EL (cell line): Measurements from ENCODE around the gene ZBP1.

Experiments
- DNase-seq: peaks from one replicate; pipeline ENCODE4 v3.0.0-alpha.2; 2016

Gene ZBP1

DNA sequence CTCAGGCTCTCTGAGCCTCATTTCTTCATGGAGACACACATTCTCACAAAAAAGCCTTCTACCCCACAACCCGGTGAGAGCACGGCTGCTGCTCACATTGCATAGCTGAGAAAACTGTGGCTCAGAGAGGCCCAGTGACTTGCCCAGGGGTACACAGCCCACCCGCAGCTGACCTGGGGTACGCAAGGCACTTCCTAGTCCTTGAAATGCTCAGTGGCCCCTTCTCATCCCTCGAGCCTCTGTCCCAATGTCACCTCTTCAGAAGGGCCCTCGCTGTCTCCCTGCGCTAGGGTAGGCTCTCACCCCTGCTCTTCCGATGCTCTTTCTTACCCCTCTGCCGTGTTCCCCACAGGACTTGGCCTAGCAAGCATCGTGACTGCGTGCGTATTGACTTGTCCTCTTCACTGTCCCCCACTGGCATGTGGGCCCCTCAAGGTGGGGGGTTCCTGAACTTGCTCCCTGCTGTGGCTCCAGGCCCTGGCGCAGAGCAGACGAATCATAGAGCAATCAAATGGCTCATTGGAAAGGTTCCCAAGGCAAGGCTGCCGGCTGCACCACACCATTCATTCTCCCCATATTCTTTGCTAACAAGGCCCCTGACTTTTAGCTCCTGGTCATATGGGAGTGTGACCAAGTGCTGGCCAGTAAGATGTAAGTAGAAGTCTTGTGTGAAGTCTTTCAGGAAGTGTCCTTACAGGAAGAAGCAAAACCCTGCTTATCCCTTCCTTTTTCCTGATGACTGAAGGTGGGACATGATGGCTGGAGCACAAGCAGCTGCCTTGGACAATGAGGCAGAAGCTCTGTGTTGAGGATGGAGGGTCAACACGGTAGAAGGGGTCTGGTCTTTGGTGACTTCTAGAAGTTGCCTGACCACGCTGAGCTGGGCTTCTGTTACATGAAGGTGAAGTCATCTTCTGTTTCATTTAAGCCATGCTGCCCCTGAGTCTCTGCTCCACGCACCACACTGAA lies 36.7 kb downstream of the ZBP1 start:
- no peak for DNase-seq

DNA sequence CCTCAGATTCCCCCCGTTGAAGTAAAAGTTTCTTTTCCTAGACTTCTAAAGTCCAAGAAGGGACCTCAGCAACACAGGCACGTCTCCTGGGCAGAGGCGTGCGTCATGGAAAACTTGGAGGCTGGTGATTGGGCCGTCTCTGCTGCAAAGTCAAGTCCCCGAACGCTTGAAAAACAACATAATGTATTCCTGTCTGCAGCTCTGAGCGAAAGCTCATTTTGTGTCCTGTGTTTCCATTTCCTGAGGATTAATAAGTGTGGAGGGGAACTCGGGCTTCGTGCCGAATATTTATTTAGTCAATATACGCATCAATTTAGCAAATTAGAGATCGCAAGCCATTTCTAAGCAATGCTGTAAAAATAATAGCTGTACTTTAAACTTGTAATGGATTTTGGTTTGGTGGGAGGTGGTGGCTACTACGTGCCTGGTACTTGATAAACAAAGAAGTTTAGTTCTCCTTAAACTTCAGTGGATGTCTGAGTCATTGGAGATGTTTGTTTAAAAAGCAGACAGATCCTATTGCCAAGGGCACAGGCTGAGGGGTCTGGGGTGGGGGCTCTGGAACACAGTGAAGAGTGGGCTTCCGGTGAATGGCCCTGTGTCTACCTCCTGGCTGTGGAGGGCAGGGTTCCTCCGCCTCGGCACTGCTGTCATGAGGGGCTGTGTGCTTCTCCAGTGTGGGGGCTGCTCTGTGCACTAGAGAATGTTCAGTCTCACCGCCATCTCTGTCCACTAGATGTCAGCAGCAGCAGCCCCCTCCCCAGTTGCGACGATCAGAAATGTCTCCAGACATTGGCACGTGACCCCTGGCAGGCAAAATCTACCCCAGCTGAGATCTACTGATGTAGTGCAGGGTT lies 37.6 kb downstream of the ZBP1 start:
- DNase-seq: no peak

- DNase-seq: no peak
These were observed 38.2 kb downstream of the ZBP1 start for GRCh38 chr20:57582029-57582378.

- no peak for DNase-seq
These were observed 38.8 kb downstream of the ZBP1 start for GRCh38 chr20:57581202-57582028.

GRCh38 chr20:57580478-57581201 lies 39.6 kb downstream of the ZBP1 start:
- DNase-seq: no peak

DNA sequence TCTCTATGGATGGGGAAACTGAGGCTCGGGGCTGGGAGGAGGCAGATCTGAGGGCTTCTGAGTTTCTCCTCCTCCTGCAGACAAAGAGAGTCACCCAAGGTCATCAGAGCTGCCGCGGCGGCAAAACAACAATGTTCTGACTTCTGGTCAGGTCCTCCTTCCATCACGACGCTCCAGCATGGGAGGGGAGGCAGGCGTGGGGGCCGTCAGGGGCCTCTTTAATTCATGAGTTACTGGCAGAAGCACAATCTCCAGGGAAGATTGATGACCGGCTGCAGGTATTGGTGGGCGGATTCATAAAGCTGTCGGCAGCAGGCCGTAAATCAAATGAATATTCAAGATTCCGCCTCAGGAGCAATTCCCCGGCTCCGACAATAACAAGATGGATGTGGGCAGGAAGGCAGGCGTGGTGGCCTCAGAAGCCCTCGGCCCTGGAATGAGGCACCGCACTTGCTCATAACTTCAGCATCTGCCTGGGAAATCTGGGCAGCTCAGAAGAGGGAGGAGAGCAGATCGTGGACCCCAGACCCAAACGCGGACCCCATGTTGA lies 40.3 kb downstream of the ZBP1 start:
- DNase-seq: no peak

DNA sequence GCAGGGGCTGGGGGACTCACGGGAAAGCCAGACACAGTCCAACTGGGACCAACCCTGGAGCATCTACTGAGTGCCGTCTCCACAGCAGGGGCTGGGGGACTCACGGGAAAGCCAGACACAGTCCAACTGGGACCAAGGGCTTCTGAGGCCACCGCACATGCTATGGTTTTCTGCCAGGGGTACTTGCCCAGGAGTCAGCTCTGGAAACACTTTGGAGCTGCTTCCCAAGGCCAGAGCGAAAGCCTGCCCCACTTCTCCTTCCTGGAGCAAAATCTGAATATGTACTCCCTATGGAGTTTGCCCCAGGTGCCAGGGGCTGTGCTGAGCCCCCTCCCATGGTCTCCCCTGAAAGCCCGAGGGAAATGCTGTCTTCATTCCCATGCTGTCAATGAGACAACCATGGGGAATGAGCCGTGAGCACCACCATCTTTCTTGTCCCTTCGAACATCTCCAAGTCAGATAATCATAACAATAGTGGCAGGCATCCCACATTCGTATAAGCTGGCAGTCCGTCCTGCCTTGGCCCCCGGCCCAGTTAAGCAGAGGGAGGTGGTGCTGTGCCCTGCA lies 40.8 kb downstream of the ZBP1 start:
- no peak for DNase-seq

DNA sequence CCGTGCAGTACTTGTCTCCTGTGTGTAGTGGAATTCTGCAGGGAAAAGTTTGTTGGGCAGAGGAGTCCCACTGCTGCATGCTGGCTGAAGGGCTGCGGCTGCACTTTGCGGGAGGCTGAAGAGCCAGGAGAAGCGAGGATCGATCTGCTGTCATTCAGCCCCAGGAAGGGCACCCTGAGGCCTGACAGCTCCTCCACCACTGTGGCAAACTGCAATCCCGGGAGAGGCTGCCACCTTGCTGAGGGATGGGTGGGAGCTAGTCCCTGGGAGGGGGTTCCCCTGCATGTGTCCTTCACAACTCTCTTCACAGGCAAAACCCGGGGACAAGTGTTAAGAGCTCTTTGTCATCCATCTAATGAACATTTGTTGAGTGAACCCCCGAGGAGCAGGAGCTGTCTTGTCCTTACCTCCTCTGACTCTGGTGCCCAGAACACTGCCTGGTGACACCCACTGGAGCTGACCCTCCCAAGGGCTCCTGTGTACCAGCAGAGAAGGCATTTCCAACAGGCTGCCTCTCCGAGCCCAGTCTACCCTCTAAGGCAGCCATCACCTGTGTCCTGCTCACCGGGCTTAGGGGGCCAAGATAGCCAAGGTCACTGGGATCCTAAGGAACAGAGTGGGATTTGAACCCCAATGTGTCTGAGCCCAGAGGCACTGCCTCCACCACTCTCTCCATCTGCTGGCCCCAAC lies 41.6 kb downstream of the ZBP1 start:
- DNase-seq: no peak

DNA sequence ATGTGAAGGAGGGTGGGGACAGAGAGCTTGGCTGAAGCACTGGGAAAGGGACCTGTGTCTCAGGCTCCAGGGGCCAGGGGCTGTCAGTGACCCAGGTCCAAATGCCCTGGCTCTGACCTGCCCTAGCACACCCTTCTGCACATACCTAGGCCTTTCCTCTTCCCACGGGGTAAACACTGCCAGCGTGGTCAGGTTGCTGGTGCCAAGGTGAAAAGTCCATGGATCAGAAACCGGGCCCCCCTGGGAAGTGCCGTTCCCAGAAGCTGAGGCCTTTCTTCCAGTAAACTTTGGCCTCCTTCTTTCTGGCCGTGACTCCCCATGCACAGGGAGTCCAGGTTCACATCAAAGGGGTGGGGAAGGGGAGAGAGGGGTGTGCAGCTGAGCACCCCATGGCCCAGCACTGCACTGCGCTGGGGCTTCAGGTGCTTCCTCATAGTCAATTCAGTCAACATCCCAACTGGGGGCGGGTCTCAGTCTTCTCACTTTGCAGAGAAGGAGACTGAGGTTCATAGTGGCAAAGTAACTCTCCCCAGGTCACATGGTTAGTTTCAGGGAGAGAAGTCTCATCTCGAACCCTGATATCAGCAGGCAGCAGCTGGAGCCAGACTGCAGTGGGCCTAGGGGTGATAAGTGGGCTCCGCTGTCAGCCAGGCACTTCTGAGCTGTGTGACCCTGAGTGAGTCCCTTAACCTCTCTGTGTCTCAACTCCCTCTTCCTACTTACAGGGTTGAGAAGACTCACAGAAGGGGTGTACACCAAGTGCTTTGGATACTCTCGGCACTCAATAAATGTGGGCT lies 42.3 kb downstream of the ZBP1 start:
- DNase-seq: no peak

- no peak for DNase-seq
These were observed 43.3 kb downstream of the ZBP1 start for GRCh38 chr20:57576617-57577550.

DNA sequence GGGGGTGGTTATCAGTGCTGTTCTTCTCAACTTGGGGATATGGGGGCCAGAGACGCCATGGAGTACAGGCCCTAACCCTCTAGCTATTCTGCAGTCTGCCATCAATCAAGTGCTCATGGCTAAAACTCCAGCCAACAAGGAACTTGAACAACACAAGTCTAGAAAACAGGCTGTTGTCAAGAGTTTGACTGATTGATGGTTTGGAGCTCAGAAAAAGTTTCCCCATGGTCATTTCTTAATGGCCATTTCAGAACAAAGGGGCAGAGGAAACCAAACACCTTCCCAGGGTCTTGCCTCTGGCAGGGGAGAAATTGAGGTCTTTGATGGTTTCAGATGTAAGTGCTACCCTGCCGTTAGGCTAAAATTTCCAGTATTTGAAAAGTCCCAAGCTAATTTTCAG lies 44.2 kb downstream of the ZBP1 start:
- no peak for DNase-seq

DNA sequence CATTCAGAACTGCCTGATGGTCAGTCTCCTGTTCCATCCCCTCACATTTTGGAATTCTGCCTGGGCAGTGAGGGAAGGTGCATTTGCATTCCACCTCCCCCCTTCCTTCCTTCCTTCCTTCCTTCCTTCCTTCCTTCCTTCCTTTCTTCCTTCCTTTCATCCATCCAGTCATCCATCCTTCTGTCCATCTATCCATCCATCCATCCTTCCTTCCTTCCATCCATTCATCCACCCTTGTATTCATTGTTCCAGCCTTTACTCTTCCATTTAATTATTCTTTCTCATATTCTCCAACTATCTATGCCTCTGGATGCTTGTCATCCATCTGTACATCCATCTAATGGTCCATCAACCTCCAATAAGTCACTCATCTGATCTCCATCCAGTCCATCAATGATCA lies 45.3 kb downstream of the ZBP1 start:
- no peak for DNase-seq

DNA sequence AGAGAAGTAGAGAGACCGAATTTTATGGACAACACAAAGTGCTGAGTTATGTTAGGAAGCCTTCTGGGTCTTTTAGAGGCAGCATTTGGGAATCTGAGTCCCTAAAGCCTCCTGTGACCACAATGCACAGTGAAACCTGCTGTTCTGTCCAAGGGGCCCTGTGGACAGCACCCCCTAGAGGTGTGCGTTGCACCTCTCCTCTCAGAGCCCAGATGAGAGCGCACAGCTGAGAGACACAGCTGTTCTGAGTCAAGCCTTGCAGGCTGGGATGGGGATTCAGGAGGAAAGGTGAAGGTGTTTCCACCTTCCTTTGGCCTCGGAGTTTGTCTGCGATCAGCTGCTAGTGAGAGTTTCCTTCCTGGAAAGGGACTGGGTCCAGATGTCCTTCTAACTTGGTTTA lies 46.3 kb downstream of the ZBP1 start:
- DNase-seq: no peak

GRCh38 chr20:57573242-57573641 lies 47.0 kb downstream of the ZBP1 start:
- no peak for DNase-seq

GRCh38 chr20:57571782-57572416 lies 48.3 kb downstream of the ZBP1 start:
- DNase-seq: no peak

DNA sequence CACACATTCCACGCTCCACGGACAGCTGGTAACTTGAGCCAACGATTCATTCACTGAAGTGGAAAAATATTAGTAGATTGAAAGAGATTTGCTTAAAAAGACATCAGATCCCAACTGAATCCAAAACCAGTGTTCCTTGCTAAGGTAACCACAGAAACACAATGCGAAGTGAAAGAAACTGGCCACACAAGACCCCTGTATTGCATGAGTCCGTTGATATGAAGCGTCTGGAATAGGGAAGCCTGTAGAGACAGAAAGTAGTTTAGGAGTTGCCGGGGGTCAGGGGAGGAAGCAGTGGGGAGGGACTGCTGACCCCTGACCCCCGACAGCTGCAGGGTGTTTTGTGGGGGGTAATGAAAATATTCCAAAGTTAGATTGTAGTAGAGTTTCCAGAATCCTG lies 49.3 kb downstream of the ZBP1 start:
- DNase-seq: no peak

GRCh38 chr20:57570145-57570850 lies 49.9 kb downstream of the ZBP1 start:
- DNase-seq: no peak

DNA sequence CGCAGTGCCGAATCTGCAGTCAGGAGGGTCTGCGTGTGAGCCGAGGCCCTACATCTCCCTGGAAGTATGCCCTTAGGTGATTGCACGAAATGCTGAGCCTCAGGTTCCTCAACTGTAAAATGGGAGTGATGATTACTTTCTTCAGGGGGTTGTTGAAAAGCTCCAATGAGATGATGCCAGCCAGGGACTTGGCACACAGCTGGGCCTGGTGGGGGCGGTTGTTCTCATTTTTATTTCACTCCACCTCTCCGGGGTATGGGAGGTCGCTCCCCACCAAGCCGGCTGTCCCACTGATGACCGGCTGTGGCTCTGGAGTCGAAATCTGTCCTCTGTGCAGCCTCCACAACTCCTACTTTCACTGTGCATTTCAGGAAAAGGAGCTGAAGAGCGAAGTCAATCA lies 51.3 kb downstream of the ZBP1 start:
- no peak for DNase-seq
